PC-3 (cell line): ENCODE measurements around the gene AGBL5. TPM values are rescaled to one million over a fixed set of nuclear protein-coding genes. Genes with fewer than 3 reads are reported as not detected.

Source experiments
- ATAC-seq: fragments of 200-7000 bp; cut with Tn5 transposase; 2 replicates; pipeline ENCODE4 v1.9.1; 2020; ENCODE audit warnings: mild to moderate bottlenecking, moderate library complexity
- BruUV-seq: library from RNA; stranded (reverse); fragments of 400-500 nt; replicated peaks from 2 replicates; lab custom pipeline; 2021; lab: Mats Ljungman, UMichigan
- CTCF ChIA-PET: fragments of 300-600 bp; sonication (Branson Sonifier 250); formaldehyde crosslinking; loops from one replicate; lab custom pipeline; 2022; ENCODE audit warnings: antibody characterized with exemption; lab: Charles Lee
- POLR2A ChIA-PET: fragments of 300-600 bp; sonication (Branson Sonifier 250); formaldehyde crosslinking; loops from one replicate; lab custom pipeline; 2022; ENCODE audit warnings: antibody characterized with exemption; ENCODE audit not compliant: unreplicated experiment; lab: Charles Lee
- DNase-seq: peaks from one replicate; pipeline ENCODE4 v3.0.0-alpha.2; 2015
- H2AFZ ChIP-seq: fragments of 300-600 bp; sonication (generic); 2 replicates; pipeline ENCODE4 v1.6.0; 2016; ENCODE audit warnings: antibody characterized with exemption, low read length
- H3F3A ChIP-seq: fragments of 300-600 bp; sonication (generic); one replicate; pipeline ENCODE4 v1.6.0; 2017; ENCODE audit warnings: antibody characterized with exemption, low read length, control low read depth, mild to moderate bottlenecking; ENCODE audit not compliant: unreplicated experiment
- H3K27ac ChIP-seq: fragments of 300-600 bp; sonication (generic); 2 replicates; pipeline ENCODE4 v1.5.1; 2016; ENCODE audit warnings: mild to moderate bottlenecking, low read length
- H3K27me3 ChIP-seq: fragments of 300-600 bp; sonication (generic); 2 replicates; pipeline ENCODE4 v1.6.1; 2016; ENCODE audit warnings: low read length, mixed read lengths
- H3K36me3 ChIP-seq: fragments of 300-600 bp; sonication (generic); 2 replicates; pipeline ENCODE4 v1.6.1; 2016; ENCODE audit warnings: low read depth, mixed run types, low read length, mixed read lengths
- H3K4me1 ChIP-seq: fragments of 300-600 bp; sonication (generic); 2 replicates; pipeline ENCODE4 v1.5.1; 2016; ENCODE audit warnings: low read length; ENCODE audit not compliant: insufficient read depth
- H3K4me2 ChIP-seq: fragments of 300-600 bp; sonication (generic); 2 replicates; pipeline ENCODE4 v1.6.0; 2016; ENCODE audit warnings: low read length
- H3K4me3 ChIP-seq: fragments of 300-600 bp; sonication (generic); 2 replicates; pipeline ENCODE4 v1.5.1; 2016; ENCODE audit warnings: mild to moderate bottlenecking, low read length, mixed read lengths
- H3K79me2 ChIP-seq: fragments of 300-600 bp; sonication (generic); 2 replicates; pipeline ENCODE4 v1.6.1; 2017; ENCODE audit warnings: low read length, mixed read lengths
- H3K9ac ChIP-seq: fragments of 300-600 bp; sonication (generic); 2 replicates; pipeline ENCODE4 v1.6.0; 2016; ENCODE audit warnings: mild to moderate bottlenecking, low read length
- H3K9me2 ChIP-seq: fragments of 300-600 bp; sonication (generic); replicated peaks from 2 replicates; pipeline ENCODE4 v1.6.1; 2016; ENCODE audit warnings: mixed run types, low read length, mixed read lengths
- H3K9me3 ChIP-seq: fragments of 300-600 bp; sonication (generic); 2 replicates; pipeline ENCODE4 v1.6.1; 2016; ENCODE audit warnings: low read length, mixed read lengths
- H4K20me1 ChIP-seq: fragments of 300-600 bp; sonication (generic); 2 replicates; pipeline ENCODE4 v1.6.1; 2016; ENCODE audit warnings: low read length, mixed read lengths
- EZH2 ChIP-seq: fragments of 300-600 bp; sonication (generic); IDR thresholded peaks from one replicate; pipeline ENCODE4 v1.6.1; 2017; ENCODE audit warnings: antibody characterized with exemption, mild to moderate bottlenecking, low read length; ENCODE audit not compliant: unreplicated experiment
- EZH2phosphoT487 ChIP-seq: fragments of 300-600 bp; sonication (generic); IDR thresholded peaks from 2 replicates; pipeline ENCODE4 v1.6.1; 2018; ENCODE audit warnings: mild to moderate bottlenecking, antibody characterized with exemption, low read length, borderline replicate concordance
- intact Hi-C: fragments of 100-400 bp; cut with micrococcal nuclease; formaldehyde crosslinking; loops from 2 replicates; pipeline ENCODE4 v1.9.0; 2023
- total RNA-seq: library from RNA; depleted of rRNA; stranded (reverse); fragments of >200 nt; gene quantifications from 2 replicates; pipeline ENCODE4 v1.2.3, GENCODE V29; 2014
- TF ChIP-seq, protein P1 (sequence below): fragments of 300-600 bp; sonication (generic); conservative IDR thresholded peaks from 2 replicates; pipeline ENCODE4 v1.5.1; 2017; ENCODE audit warnings: antibody characterized with exemption, low read depth, mild to moderate bottlenecking, low read length

The AGBL5 gene
- total RNA-seq, 1 experiment from 2014 or later = 14.1 TPM

DNA sequence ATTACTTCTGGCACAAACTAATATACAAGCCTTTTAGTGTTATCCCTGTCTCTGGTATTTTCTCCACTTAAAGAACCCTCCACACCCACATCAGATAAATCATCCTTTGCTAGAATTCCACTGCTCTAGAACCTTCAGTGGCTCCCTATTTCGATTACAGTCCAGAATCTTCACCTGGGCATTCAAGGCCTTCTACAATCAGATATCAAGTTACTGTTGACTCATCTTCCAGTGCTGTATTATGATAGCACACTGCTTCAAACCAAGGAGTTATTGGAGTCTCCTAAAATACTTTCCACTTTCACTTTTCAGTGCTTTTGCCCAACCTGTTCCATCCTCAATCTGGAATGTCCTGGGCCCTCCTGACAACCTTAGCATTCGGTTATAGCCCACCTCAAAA, 64.1 kb downstream of the AGBL5 start:
- H3K27ac ChIP-seq = no peak overlapping the region
- H3K27me3 ChIP-seq = no peaks in the 10 kb centered on the region
- ChIA-PET POLR2A (interaction anchor here (0.6 kb wide), 1 partner anchor 132 kb away, joined by 3 read pairs; no protein-coding TSS in a partner anchor), CTCF (no interaction called here)
- H3K36me3 ChIP-seq = no peaks in the 10 kb centered on the region
- H3K9me3 ChIP-seq = no peaks in the 10 kb centered on the region
- H3K4me1 ChIP-seq = no peaks in the 10 kb centered on the region
- ATAC-seq = no peak
- H3K9ac ChIP-seq = no peak overlapping the region
- no peaks in the 10 kb centered on the region for H4K20me1 ChIP-seq
- H2AFZ ChIP-seq = no peak overlapping the region
- H3K79me2 ChIP-seq = no peaks in the 10 kb centered on the region
- BruUV-seq = no TSS peak
- H3K4me3 ChIP-seq = no peak overlapping the region
- H3K4me2 ChIP-seq = no peak overlapping the region
- no peaks in the 10 kb centered on the region for H3K9me2 ChIP-seq
- peak; percentile 26 for DNase-seq
- intact Hi-C loops = no loop called here
- TF ChIP-seq EZH2 (no peak), EZH2phosphoT487 (no peak)
- TF ChIP-seq, protein P1, sequence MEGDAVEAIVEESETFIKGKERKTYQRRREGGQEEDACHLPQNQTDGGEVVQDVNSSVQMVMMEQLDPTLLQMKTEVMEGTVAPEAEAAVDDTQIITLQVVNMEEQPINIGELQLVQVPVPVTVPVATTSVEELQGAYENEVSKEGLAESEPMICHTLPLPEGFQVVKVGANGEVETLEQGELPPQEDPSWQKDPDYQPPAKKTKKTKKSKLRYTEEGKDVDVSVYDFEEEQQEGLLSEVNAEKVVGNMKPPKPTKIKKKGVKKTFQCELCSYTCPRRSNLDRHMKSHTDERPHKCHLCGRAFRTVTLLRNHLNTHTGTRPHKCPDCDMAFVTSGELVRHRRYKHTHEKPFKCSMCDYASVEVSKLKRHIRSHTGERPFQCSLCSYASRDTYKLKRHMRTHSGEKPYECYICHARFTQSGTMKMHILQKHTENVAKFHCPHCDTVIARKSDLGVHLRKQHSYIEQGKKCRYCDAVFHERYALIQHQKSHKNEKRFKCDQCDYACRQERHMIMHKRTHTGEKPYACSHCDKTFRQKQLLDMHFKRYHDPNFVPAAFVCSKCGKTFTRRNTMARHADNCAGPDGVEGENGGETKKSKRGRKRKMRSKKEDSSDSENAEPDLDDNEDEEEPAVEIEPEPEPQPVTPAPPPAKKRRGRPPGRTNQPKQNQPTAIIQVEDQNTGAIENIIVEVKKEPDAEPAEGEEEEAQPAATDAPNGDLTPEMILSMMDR = no peak
- no peaks in the 10 kb centered on the region for H3F3A ChIP-seq

GRCh38 chr2:27117995-27118524, 66.6 kb downstream of the AGBL5 start:
- DNase-seq = no peak

More at GRCh38 chr2:27117995-27118524, 66.6 kb downstream of the AGBL5 start:
- peak overlapping the region; percentile 99 for H3K4me2 ChIP-seq
- H3K79me2 ChIP-seq = no peaks in the 10 kb centered on the region
- TF ChIP-seq, protein P1 = no peak
- no peak for TF ChIP-seq EZH2phosphoT487
- TF ChIP-seq EZH2 = no peak
- BruUV-seq = TSS peak; percentile 46
- H3K27me3 ChIP-seq = no peaks in the 10 kb centered on the region
- H4K20me1 ChIP-seq = no peaks in the 10 kb centered on the region
- ChIA-PET POLR2A (no interaction called here), CTCF (no interaction called here)
- H3K36me3 ChIP-seq = no peaks in the 10 kb centered on the region
- peak overlapping the region; percentile 64 for H3K9ac ChIP-seq
- H2AFZ ChIP-seq = peak overlapping the region; percentile 70
- H3K4me1 ChIP-seq = no peaks in the 10 kb centered on the region
- H3K4me3 ChIP-seq = peak overlapping the region; percentile 76
- H3F3A ChIP-seq = no peaks in the 10 kb centered on the region
- H3K27ac ChIP-seq = no peak overlapping the region
- no peaks in the 10 kb centered on the region for H3K9me2 ChIP-seq
- no peaks in the 10 kb centered on the region for H3K9me3 ChIP-seq
- intact Hi-C loops = no loop called here
- ATAC-seq = peak; percentile 42
